SK-N-SH (cell line): ENCODE results near the gene EIF4E. TPM values are rescaled to one million over a fixed set of nuclear protein-coding genes. Genes with fewer than 3 reads are reported as not detected.

Experiments used
- CTCF ChIA-PET: fragments of 300-600, 350-600 bp; formaldehyde crosslinking; extraction: SDS; loops from one replicate; lab custom pipeline; 2021; lab: Yijun Ruan, JAX
- POLR2A ChIA-PET: fragments of 350-600 bp; sonication (Branson Sonifier 250); formaldehyde crosslinking; extraction: SDS; loops from one replicate; lab custom pipeline; 2020; ENCODE audit warnings: antibody characterized with exemption, inconsistent platforms; lab: Yijun Ruan, JAX
- DNase-seq: peaks from one replicate; pipeline ENCODE4 v3.0.0; 2012
- H2AFZ ChIP-seq: fragments of 200-600 bp; sonication (generic); 2 replicates; pipeline ENCODE4 v1.8.1; 2016; ENCODE audit warnings: antibody characterized with exemption, mild to moderate bottlenecking, low read depth
- H3F3A ChIP-seq: fragments of 200-600 bp; sonication (generic); replicated peaks from 2 replicates; pipeline ENCODE3; 2016; ENCODE audit warnings: antibody characterized with exemption, mild to moderate bottlenecking; ENCODE audit not compliant: insufficient read depth
- H3K27ac ChIP-seq, 2 experiments: fragments of 200-500 bp in 1 of 2; fragments of 200-600 bp in 1 of 2; sonication (Bioruptor generic) in 1 of 2; sonication (generic), shearing (Covaris generic) in 1 of 2; 2 replicates each; pipeline versions ENCODE4 v1.5.1 to v1.6.1; 2014 to 2016; ENCODE audit warnings: low read depth in 2 of 2, inconsistent platforms in 1 of 2, low read length in 1 of 2, mild to moderate bottlenecking in 1 of 2, mixed read lengths in 1 of 2
- H3K27me3 ChIP-seq: fragments of 200-600 bp; sonication (generic), shearing (Covaris generic); 2 replicates; pipeline ENCODE4 v1.6.1; 2016; ENCODE audit warnings: mixed run types; ENCODE audit not compliant: insufficient read depth
- H3K36me3 ChIP-seq, 2 experiments: fragments of 200-500 bp in 1 of 2; fragments of 200-600 bp in 1 of 2; sonication (Bioruptor generic) in 1 of 2; sonication (generic) in 1 of 2; replicated peaks in 1 of 2; 2 replicates each; pipeline versions ENCODE3 to v1.5.1; 2014 to 2016; ENCODE audit warnings: low read length in 1 of 2, mild to moderate bottlenecking in 1 of 2; ENCODE audit not compliant: insufficient read depth in 2 of 2, control insufficient read depth in 1 of 2
- H3K4me1 ChIP-seq, 2 experiments: fragments of 200-500 bp in 1 of 2; fragments of 200-600 bp in 1 of 2; sonication (Bioruptor generic) in 1 of 2; sonication (generic), shearing (Covaris generic) in 1 of 2; 2 replicates each; pipeline versions ENCODE4 v1.5.1 to v1.6.1; 2014 to 2016; ENCODE audit warnings: low read depth in 1 of 2, low read length in 1 of 2, mixed run types in 1 of 2; ENCODE audit not compliant: insufficient read depth in 2 of 2, control insufficient read depth in 1 of 2
- H3K4me2 ChIP-seq: fragments of 200-600 bp; sonication (generic), shearing (Covaris generic); 2 replicates; pipeline ENCODE4 v1.6.1; 2017; ENCODE audit warnings: mixed run types
- H3K4me3 ChIP-seq, 2 experiments: fragments of 200-500 bp in 1 of 2; fragments of 200-600 bp in 1 of 2; sonication (Bioruptor generic) in 1 of 2; sonication (generic), shearing (Covaris generic) in 1 of 2; 2 replicates each; pipeline versions ENCODE4 v1.5.1 to v1.8.1; 2014 to 2016; ENCODE audit warnings: low read depth in 2 of 2, inconsistent platforms in 1 of 2, low read length in 1 of 2, mild to moderate bottlenecking in 1 of 2, mixed read lengths in 1 of 2, moderate library complexity in 1 of 2
- H3K79me2 ChIP-seq: fragments of 200-600 bp; sonication (generic); 2 replicates; pipeline ENCODE4 v1.8.1; 2017; ENCODE audit warnings: mild to moderate bottlenecking; ENCODE audit not compliant: insufficient read depth
- H3K9ac ChIP-seq: fragments of 200-600 bp; sonication (generic); 2 replicates; pipeline ENCODE4 v1.6.1; 2017; ENCODE audit warnings: mixed run types
- H3K9me2 ChIP-seq: fragments of 200-600 bp; sonication (generic); 2 replicates; pipeline ENCODE4 v1.6.1; 2017; ENCODE audit warnings: mixed run types
- H3K9me3 ChIP-seq: fragments of 200-600 bp; sonication (generic); 2 replicates; pipeline ENCODE4 v1.6.1; 2017; ENCODE audit warnings: mixed run types, mild to moderate bottlenecking, moderate library complexity
- H4K20me1 ChIP-seq: fragments of 200-600 bp; sonication (generic); 2 replicates; pipeline ENCODE4 v1.6.1; 2017; ENCODE audit warnings: mild to moderate bottlenecking, mixed run types; ENCODE audit not compliant: insufficient read depth
- CHD2 ChIP-seq: fragments of 150-350 bp; IDR thresholded peaks from 2 replicates; pipeline ENCODE4 v1.6.1; 2018; ENCODE audit warnings: low read length; ENCODE audit not compliant: partially characterized antibody
- EP300 ChIP-seq, 2 experiments: IDR thresholded peaks; 2 replicates each; pipeline versions ENCODE4 v1.4.0 to v1.6.1; 2012; ENCODE audit warnings: borderline replicate concordance in 1 of 2, low read depth in 1 of 2, low read length in 1 of 2
- EZH2phosphoT487 ChIP-seq: fragments of 200-600 bp; sonication (generic); IDR thresholded peaks from 2 replicates; pipeline ENCODE4 v1.6.1; 2017; ENCODE audit warnings: low read depth, mixed run types, mild to moderate bottlenecking, antibody characterized with exemption, moderate library complexity, borderline replicate concordance
- FOSL2 ChIP-seq: IDR thresholded peaks from 2 replicates; pipeline ENCODE4 v1.4.0; 2012; ENCODE audit warnings: low read depth, mild to moderate bottlenecking, moderate library complexity, borderline replicate concordance
- FOXM1 ChIP-seq: IDR thresholded peaks from 2 replicates; pipeline ENCODE4 v1.4.0; 2012; ENCODE audit warnings: low read depth, mild to moderate bottlenecking
- GATA2 ChIP-seq: sonication (generic); formaldehyde crosslinking; IDR thresholded peaks from 2 replicates; pipeline ENCODE4 v1.5.0; 2020; ENCODE audit warnings: mild to moderate bottlenecking, missing genetic modification reagents
- IRF3 ChIP-seq: fragments of 150-350 bp; IDR thresholded peaks from 2 replicates; pipeline ENCODE4 v1.6.1; 2016; ENCODE audit warnings: mild to moderate bottlenecking, low read depth, low read length
- JUND ChIP-seq: IDR thresholded peaks from 2 replicates; pipeline ENCODE4 v1.4.0; 2012
- MAX ChIP-seq: IDR thresholded peaks from 2 replicates; pipeline ENCODE4 v1.4.0; 2012; ENCODE audit warnings: low read depth
- MEF2A ChIP-seq: IDR thresholded peaks from 2 replicates; pipeline ENCODE4 v1.4.0; 2012; ENCODE audit warnings: low read depth, borderline replicate concordance
- MXI1 ChIP-seq: IDR thresholded peaks from 2 replicates; pipeline ENCODE4 v1.6.1; 2012; ENCODE audit warnings: mild to moderate bottlenecking, low read depth, low read length, improper control_type of control experiment
- NFIC ChIP-seq: IDR thresholded peaks from 2 replicates; pipeline ENCODE4 v1.4.0; 2012; ENCODE audit warnings: borderline replicate concordance
- PBX3 ChIP-seq: IDR thresholded peaks from 2 replicates; pipeline ENCODE4; 2012
- POLR2AphosphoS5 ChIP-seq: IDR thresholded peaks from 2 replicates; pipeline ENCODE4 v1.6.1; 2012; ENCODE audit warnings: low read depth, low read length
- RAD21 ChIP-seq: IDR thresholded peaks from 2 replicates; pipeline ENCODE4 v1.6.1; 2012; ENCODE audit warnings: mild to moderate bottlenecking, low read length
- RFX5 ChIP-seq: IDR thresholded peaks from 2 replicates; pipeline ENCODE4 v1.6.1; 2012; ENCODE audit warnings: mild to moderate bottlenecking, improper control_type of control experiment, low read length
- TCF12 ChIP-seq: IDR thresholded peaks from 2 replicates; pipeline ENCODE4 v1.4.0; 2012
- USF1 ChIP-seq: IDR thresholded peaks from 2 replicates; pipeline ENCODE4 v1.4.0; 2012; ENCODE audit warnings: low read depth, borderline replicate concordance
- USF2 ChIP-seq: fragments of 150-350 bp; IDR thresholded peaks from 2 replicates; pipeline ENCODE4 v1.6.1; 2017; ENCODE audit warnings: antibody characterized with exemption, low read length, low read depth, borderline replicate concordance
- YY1 ChIP-seq: IDR thresholded peaks from 2 replicates; pipeline ENCODE4 v1.4.0; 2012; ENCODE audit warnings: low read depth, mild to moderate bottlenecking
- WGBS: methylation state at CpG from one replicate; pipeline ENCODE4 v1.1.6; 2017; ENCODE audit warnings: low lambda C conversion rate; 5-methylcytosine and 5-hydroxymethylcytosine counted together
- polyA plus RNA-seq, 3 experiments: library from polyadenylated mRNA; depleted of rRNA; stranded (reverse); fragments of >200 nt; gene quantifications; 2 replicates each; pipeline ENCODE4 v1.2.3, GENCODE V29; 2012

EIF4E gene
- polyA plus RNA-seq, 1 of the 3 experiments (the other 2 are of a cell fraction), result 59.8 TPM

- peak; percentile 20 for DNase-seq
- WGBS, result 67% methylated on average over 5 of the region's 5 CpGs
- Histone ChIP-seq H3K4me3 (no peak overlapping the region), H3K4me1 (peaks cover 0 to 3% of the 10 kb centered on the region in 2 experiments; a peak in 2 of 4 replicates), H3K27me3 (no peaks in the 10 kb centered on the region), H2AFZ (peak overlapping the region; percentile 48; the same call in 1 of the 2 replicates), H3K27ac (peak overlapping the region in 1 of 2 experiments; percentile 6; a peak in 1 of 4 replicates), H3K9me3 (no peaks in the 10 kb centered on the region), H3F3A (no peaks in the 10 kb centered on the region), H3K79me2 (no peaks in the 10 kb centered on the region), H3K36me3 (no peaks in the 10 kb centered on the region), H3K9me2 (no peaks in the 10 kb centered on the region)
- POLR2A ChIA-PET, result no interaction called here
- TF ChIP-seq MAX (0 out of 2 replicates have a peak, but pooled peaks have one; percentile 20), MXI1 (peak; percentile 78), EZH2phosphoT487 (no peak)
- TF ChIP-seq, all 33 proteins: peak for 2
- no peaks in the 10 kb centered on the region for H4K20me1 ChIP-seq
- no peak overlapping the region for H3K9ac ChIP-seq
- H3K4me2 ChIP-seq, result no peak overlapping the region
- CTCF ChIA-PET, result interaction anchor here (0.7 to 1.4 kb wide), 2 partner anchors 12 to 360 kb away, joined by 3 read pairs; no protein-coding TSS in a partner anchor
Observed at GRCh38 chr4:98838977-98839618, 89.8 kb downstream of the EIF4E start.

- Histone ChIP-seq H3K79me2 (no peaks in the 10 kb centered on the region), H3F3A (no peaks in the 10 kb centered on the region), H3K27ac (no peak overlapping the region), H3K9ac (no peak overlapping the region), H3K4me2 (no peak overlapping the region), H3K9me2 (no peaks in the 10 kb centered on the region), H3K27me3 (no peaks in the 10 kb centered on the region), H3K4me3 (no peak overlapping the region), H3K4me1 (peaks cover 0 to 3% of the 10 kb centered on the region in 2 experiments; a peak in 2 of 4 replicates), H3K36me3 (no peaks in the 10 kb centered on the region), H4K20me1 (no peaks in the 10 kb centered on the region), H3K9me3 (no peaks in the 10 kb centered on the region), H2AFZ (no peak overlapping the region)
- TF ChIP-seq FOXM1 (no peak), IRF3 (no peak), CHD2 (no peak), YY1 (no peak), MEF2A (no peak), EP300 (IDR thresholded peaks at IDR 0.05; ENCODE audit: borderline replicate concordance in 1 of 2, low read depth in 1 of 2, low read length in 1 of 2) (no peak), RFX5 (no peak), NFIC (no peak), MAX (no peak), JUND (no peak), TCF12 (no peak), GATA2 (CRISPR knock-in tag) (no peak), USF1 (no peak), PBX3 (no peak), USF2 (no peak), MXI1 (no peak), FOSL2 (no peak), RAD21 (no peak), POLR2AphosphoS5 (no peak)
- ChIA-PET CTCF (interaction anchor here (1.4 kb wide), 1 partner anchor 360 kb away, joined by 3 read pairs; no protein-coding TSS in a partner anchor), POLR2A (no interaction called here)
- WGBS, result 98% methylated on average over 4 of the region's 4 CpGs
- no peak for DNase-seq
Observed at GRCh38 chr4:98838531-98838930, 90.4 kb downstream of the EIF4E start.
